Peyer's patch (tissue), 4 donors: ENCODE data around the gene PYGB. TPM values are rescaled to one million over a fixed set of nuclear protein-coding genes. Genes with fewer than 3 reads are reported as not detected.

Experiments used
- DNase-seq, 3 donors: peaks; one replicate each; pipeline ENCODE4 v3.0.0-alpha.2; 2017 to 2019
- H3K27ac ChIP-seq, 4 donors: fragments of 200-600 bp; sonication (generic); one replicate each; pipeline ENCODE4 v1.5.1; 2016 to 2019
- H3K27me3 ChIP-seq, 2 donors: fragments of 200-600 bp; sonication (generic); one replicate each; pipeline ENCODE4 v1.5.1; 2019
- H3K36me3 ChIP-seq, 3 donors: fragments of 200-600 bp; sonication (generic); one replicate each; pipeline ENCODE4 v1.5.1; 2016 to 2019
- H3K4me1 ChIP-seq, 4 donors: fragments of 200-600 bp; sonication (generic); one replicate each; pipeline ENCODE4 v1.5.1; 2016 to 2019
- H3K4me3 ChIP-seq, 4 donors: fragments of 200-600 bp; sonication (generic); 1 replicate in 3 of 4; 2 replicates in 1 of 4; pipeline ENCODE4 v1.5.1; 2016 to 2019; ENCODE audit warnings: mild to moderate bottlenecking in 1 of 4
- H3K9me3 ChIP-seq, 4 donors: fragments of 200-600 bp; sonication (generic); one replicate each; pipeline ENCODE4 v1.5.1; 2016 to 2019; ENCODE audit warnings: mild to moderate bottlenecking in 1 of 4
- CTCF ChIP-seq, 6 experiments: fragments of 450-650 bp in 4 of 6; fragments of 200-600 bp in 2 of 6; sonication (generic) in 1 of 6; IDR thresholded peaks; one replicate each; pipeline ENCODE4 v1.5.1; 2017 to 2019; ENCODE audit warnings: antibody characterized with exemption in 6 of 6, mild to moderate bottlenecking in 3 of 6, moderate library complexity in 1 of 6
- POLR2A ChIP-seq, 2 donors: fragments of 450-650 bp; IDR thresholded peaks; one replicate each; pipeline ENCODE4 v1.5.1; 2017; ENCODE audit warnings: antibody characterized with exemption in 2 of 2, mild to moderate bottlenecking in 2 of 2, moderate library complexity in 2 of 2
- total RNA-seq, 4 donors: library from RNA; depleted of rRNA; stranded (reverse); fragments of >200 nt; gene quantifications; one replicate each; pipeline ENCODE4 v1.1.0, GENCODE V29; 2016

PYGB gene
- total RNA-seq, 4 donors from 2014 or later, result 88.3 to 154 (median 124) TPM

- peaks cover 0 to 16% (median 0%) of the 10 kb centered on the region in 3 donors for H3K36me3 ChIP-seq
- no peaks in the 10 kb centered on the region for H3K27me3 ChIP-seq
- no peak overlapping the region for H3K27ac ChIP-seq
- H3K9me3 ChIP-seq, result no peaks in the 10 kb centered on the region
- DNase-seq, result no peak
- H3K4me3 ChIP-seq, result no peak overlapping the region
- peaks cover 3 to 41% (median 16%) of the 10 kb centered on the region in 4 donors for H3K4me1 ChIP-seq
- TF ChIP-seq CTCF (IDR thresholded peaks at IDR 0.05) (no peak), POLR2A (IDR thresholded peaks at IDR 0.05) (no peak)
Measured at GRCh38 chr20:25313593-25313992, 65.7 kb downstream of the PYGB start.

- no peak for TF ChIP-seq POLR2A (IDR thresholded peaks at IDR 0.05)
- no peak for TF ChIP-seq CTCF (IDR thresholded peaks at IDR 0.05)
Measured at GRCh38 chr20:25314497-25315417, 66.9 kb downstream of the PYGB start.

GRCh38 chr20:25315418-25316210, 67.7 kb downstream of the PYGB start:
- DNase-seq, result peak in 2 of 3 donors; percentile 34 to 40
- H3K36me3 ChIP-seq, result peaks cover 0 to 19% (median 0%) of the 10 kb centered on the region in 3 donors
- TF ChIP-seq CTCF (IDR thresholded peaks at IDR 0.05) (no peak), POLR2A (IDR thresholded peaks at IDR 0.05) (no peak)
- peaks cover 4 to 21% (median 11%) of the 10 kb centered on the region in 4 donors for H3K4me1 ChIP-seq
- no peaks in the 10 kb centered on the region for H3K27me3 ChIP-seq
- H3K27ac ChIP-seq, result no peak overlapping the region
- no peak overlapping the region for H3K4me3 ChIP-seq
- H3K9me3 ChIP-seq, result no peaks in the 10 kb centered on the region

More at GRCh38 chr20:25314497-25315417, 66.9 kb downstream of the PYGB start:
- Histone ChIP-seq H3K36me3 (peaks cover 0 to 14% (median 0%) of the 10 kb centered on the region in 3 donors), H3K9me3 (no peaks in the 10 kb centered on the region), H3K4me3 (no peak overlapping the region), H3K4me1 (peaks cover 4 to 30% (median 16%) of the 10 kb centered on the region in 4 donors), H3K27ac (no peak overlapping the region), H3K27me3 (no peaks in the 10 kb centered on the region)
- peak; percentile 10 to 32 (median 26) for DNase-seq

- peak; percentile 12 to 36 (median 33) for DNase-seq
- peaks cover 0 to 11% (median 5%) of the 10 kb centered on the region in 4 donors for H3K4me1 ChIP-seq
- H3K36me3 ChIP-seq, result peaks cover 0 to 28% (median 0%) of the 10 kb centered on the region in 3 donors
- no peaks in the 10 kb centered on the region for H3K9me3 ChIP-seq
- H3K4me3 ChIP-seq, result no peak overlapping the region
- TF ChIP-seq CTCF (IDR thresholded peaks at IDR 0.05) (no peak), POLR2A (IDR thresholded peaks at IDR 0.05) (no peak)
- H3K27ac ChIP-seq, result no peak overlapping the region
- no peaks in the 10 kb centered on the region for H3K27me3 ChIP-seq
Measured at GRCh38 chr20:25316506-25317190, 68.8 kb downstream of the PYGB start.
